ENCODE measurements around the gene VLDLR. TPM values are rescaled to one million over a fixed set of nuclear protein-coding genes. Genes with fewer than 3 reads are reported as not detected.

Gene VLDLR
- total RNA-seq, 1 experiment from 2014 or later: 2.1 TPM

GRCh38 chr9:2591967-2592366, 29.6 kb upstream of the VLDLR start:
- in situ Hi-C loops (cut with HindIII; ENCODE audit: low pct_unique_long_range_greater_than_20kb, low sequenced_read_pairs): no loop called here
- no peak overlapping the region for H3K4me3 ChIP-seq (ENCODE audit: low read depth in 2 of 2, low read length in 2 of 2)
- ATAC-seq (no peak), DNase-seq (ENCODE audit: low read depth, low spot score) (no peak)
- CTCF ChIA-PET: no interaction called here
- H3K36me3 ChIP-seq (ENCODE audit: control insufficient read depth, insufficient read depth, low read length): no peaks in the 10 kb centered on the region
- TF ChIP-seq TCF7L2 (IDR thresholded peaks at IDR 0.05; ENCODE audit: low read depth, low read length) (no peak), REST (IDR thresholded peaks at IDR 0.05; ENCODE audit: insufficient read depth in 1 of 2, low read depth in 2 of 2, low read length in 1 of 2) (no peak), CTCF (IDR thresholded peaks at IDR 0.05) (no peak), POLR2AphosphoS5 (IDR thresholded peaks at IDR 0.05; ENCODE audit: low read depth, low read length) (no peak), SIN3A (IDR thresholded peaks at IDR 0.05; ENCODE audit: borderline replicate concordance, insufficient read depth, low read depth, low read length) (no peak)
- intact Hi-C loops (cut with micrococcal nuclease; ENCODE audit: unreplicated experiment): no loop called here
- no peaks in the 10 kb centered on the region for H3K9me3 ChIP-seq (ENCODE audit: control insufficient read depth, insufficient read depth, low read depth, low read length)
- H3K27ac ChIP-seq (ENCODE audit: low read length): no peak overlapping the region
- no TSS peak for BruUV-seq (replicated peaks)
- no peaks in the 10 kb centered on the region for H3K4me1 ChIP-seq (ENCODE audit: control insufficient read depth, insufficient read depth, low read length)
- no peaks in the 10 kb centered on the region for H3K27me3 ChIP-seq (ENCODE audit: control insufficient read depth, insufficient read depth, low read length)
- POLR2A ChIA-PET: no interaction called here

GRCh38 chr9:2593744-2594143, 27.8 kb upstream of the VLDLR start:
- DNase-seq (ENCODE audit: low read depth, low spot score): no peak
- in situ Hi-C loops (cut with HindIII; ENCODE audit: low pct_unique_long_range_greater_than_20kb, low sequenced_read_pairs): no loop called here
- CTCF ChIA-PET: no interaction called here

More at GRCh38 chr9:2593744-2594143, 27.8 kb upstream of the VLDLR start:
- H3K36me3 ChIP-seq (ENCODE audit: control insufficient read depth, insufficient read depth, low read length): no peaks in the 10 kb centered on the region
- intact Hi-C loops (cut with micrococcal nuclease; ENCODE audit: unreplicated experiment): no loop called here
- ATAC-seq: no peak
- no peaks in the 10 kb centered on the region for H3K4me1 ChIP-seq (ENCODE audit: control insufficient read depth, insufficient read depth, low read length)
- no peak overlapping the region for H3K4me3 ChIP-seq (ENCODE audit: low read depth in 2 of 2, low read length in 2 of 2)
- H3K27me3 ChIP-seq (ENCODE audit: control insufficient read depth, insufficient read depth, low read length): no peaks in the 10 kb centered on the region
- no peak for TF ChIP-seq CTCF (IDR thresholded peaks at IDR 0.05)
- no peak for TF ChIP-seq SIN3A (IDR thresholded peaks at IDR 0.05; ENCODE audit: borderline replicate concordance, insufficient read depth, low read depth, low read length)
- no peak for TF ChIP-seq TCF7L2 (IDR thresholded peaks at IDR 0.05; ENCODE audit: low read depth, low read length)
- no peak for TF ChIP-seq REST (IDR thresholded peaks at IDR 0.05; ENCODE audit: insufficient read depth in 1 of 2, low read depth in 2 of 2, low read length in 1 of 2)
- TF ChIP-seq POLR2AphosphoS5 (IDR thresholded peaks at IDR 0.05; ENCODE audit: low read depth, low read length): no peak
- H3K27ac ChIP-seq (ENCODE audit: low read length): no peak overlapping the region
- POLR2A ChIA-PET: no interaction called here
- no peaks in the 10 kb centered on the region for H3K9me3 ChIP-seq (ENCODE audit: control insufficient read depth, insufficient read depth, low read depth, low read length)
- BruUV-seq (replicated peaks): no TSS peak
